ENCODE data around the gene GPSM1. TPM values are rescaled to one million over a fixed set of nuclear protein-coding genes. Genes with fewer than 3 reads are reported as not detected.

GPSM1 gene
- total RNA-seq, 1 donor from 2014 or later: 69.0 TPM

GRCh38 chr9:136287960-136288753, 39.2 kb upstream of the GPSM1 start:
- Histone ChIP-seq H3K4me3 (no peak overlapping the region), H3K4me1 (peaks cover 6% of the 10 kb centered on the region), H3K36me3 (no peaks in the 10 kb centered on the region), H3K27ac (replicated peaks) (no peak overlapping the region), H3K9me3 (replicated peaks) (no peaks in the 10 kb centered on the region), H3K27me3 (ENCODE audit: low read depth) (peaks cover 86% of the 10 kb centered on the region)
- intact Hi-C loops (cut with micrococcal nuclease): no loop called here
- DNase-seq: no peak
- TF ChIP-seq, protein P1, sequence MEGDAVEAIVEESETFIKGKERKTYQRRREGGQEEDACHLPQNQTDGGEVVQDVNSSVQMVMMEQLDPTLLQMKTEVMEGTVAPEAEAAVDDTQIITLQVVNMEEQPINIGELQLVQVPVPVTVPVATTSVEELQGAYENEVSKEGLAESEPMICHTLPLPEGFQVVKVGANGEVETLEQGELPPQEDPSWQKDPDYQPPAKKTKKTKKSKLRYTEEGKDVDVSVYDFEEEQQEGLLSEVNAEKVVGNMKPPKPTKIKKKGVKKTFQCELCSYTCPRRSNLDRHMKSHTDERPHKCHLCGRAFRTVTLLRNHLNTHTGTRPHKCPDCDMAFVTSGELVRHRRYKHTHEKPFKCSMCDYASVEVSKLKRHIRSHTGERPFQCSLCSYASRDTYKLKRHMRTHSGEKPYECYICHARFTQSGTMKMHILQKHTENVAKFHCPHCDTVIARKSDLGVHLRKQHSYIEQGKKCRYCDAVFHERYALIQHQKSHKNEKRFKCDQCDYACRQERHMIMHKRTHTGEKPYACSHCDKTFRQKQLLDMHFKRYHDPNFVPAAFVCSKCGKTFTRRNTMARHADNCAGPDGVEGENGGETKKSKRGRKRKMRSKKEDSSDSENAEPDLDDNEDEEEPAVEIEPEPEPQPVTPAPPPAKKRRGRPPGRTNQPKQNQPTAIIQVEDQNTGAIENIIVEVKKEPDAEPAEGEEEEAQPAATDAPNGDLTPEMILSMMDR (IDR thresholded peaks at IDR 0.05; ENCODE audit: borderline replicate concordance): no peak

GRCh38 chr9:136289651-136290507, 37.5 kb upstream of the GPSM1 start:
- no peak overlapping the region for H3K27ac ChIP-seq (replicated peaks)
- no peaks in the 10 kb centered on the region for H3K36me3 ChIP-seq
- TF ChIP-seq, protein P1 (IDR thresholded peaks at IDR 0.05; ENCODE audit: borderline replicate concordance): no peak
- no peaks in the 10 kb centered on the region for H3K9me3 ChIP-seq (replicated peaks)
- H3K4me3 ChIP-seq: no peak overlapping the region
- H3K4me1 ChIP-seq: no peaks in the 10 kb centered on the region
- DNase-seq: no peak
- intact Hi-C loops (cut with micrococcal nuclease): no loop called here
- peaks cover 69% of the 10 kb centered on the region for H3K27me3 ChIP-seq (ENCODE audit: low read depth)

- no peak for DNase-seq
Observed at GRCh38 chr9:136290508-136291000, 36.8 kb upstream of the GPSM1 start.

DNA sequence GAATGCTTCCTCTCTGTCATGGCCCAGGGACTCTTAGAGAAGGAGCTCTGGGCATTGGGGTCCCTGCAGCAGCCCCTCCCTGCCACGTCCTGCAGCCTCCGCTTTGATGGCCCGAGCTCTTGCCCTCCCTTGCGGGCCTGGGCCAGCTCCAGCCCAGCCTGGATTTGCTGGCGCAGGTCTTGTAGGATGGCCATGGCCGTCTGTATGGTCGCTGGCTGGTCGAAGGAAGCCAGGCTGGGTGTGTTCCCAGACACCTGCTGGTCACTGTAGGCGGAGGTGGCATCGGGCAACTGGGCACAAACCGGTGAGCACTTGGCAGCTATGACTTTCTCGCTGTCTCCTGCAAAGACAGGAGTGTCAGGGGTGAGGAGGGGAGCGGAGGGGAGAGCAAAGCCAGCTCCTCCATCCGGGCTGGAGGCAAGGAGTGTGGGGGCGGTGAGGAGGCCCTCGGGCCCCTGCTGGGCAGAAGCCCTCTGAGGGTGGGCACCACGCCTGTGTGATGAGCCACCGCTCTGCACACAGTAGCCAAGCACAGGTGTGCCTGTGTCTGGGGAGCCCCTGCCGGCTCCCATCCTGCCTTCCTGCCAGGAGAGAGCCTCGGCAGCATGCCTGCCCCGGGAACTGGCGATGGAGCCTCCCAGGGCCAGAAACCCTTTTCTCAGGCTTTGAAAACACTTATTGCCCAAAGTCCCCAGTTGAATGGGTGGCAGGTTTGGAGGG, 35.9 kb upstream of the GPSM1 start:
- H3K27me3 ChIP-seq (ENCODE audit: low read depth): peaks cover 60% of the 10 kb centered on the region

More at GRCh38 chr9:136290508-136291000, 36.8 kb upstream of the GPSM1 start:
- Histone ChIP-seq H3K27ac (replicated peaks) (no peak overlapping the region), H3K4me1 (no peaks in the 10 kb centered on the region), H3K9me3 (replicated peaks) (no peaks in the 10 kb centered on the region), H3K27me3 (ENCODE audit: low read depth) (peaks cover 62% of the 10 kb centered on the region), H3K4me3 (no peak overlapping the region), H3K36me3 (no peaks in the 10 kb centered on the region)
- TF ChIP-seq, protein P1 (IDR thresholded peaks at IDR 0.05; ENCODE audit: borderline replicate concordance): no peak
- intact Hi-C loops (cut with micrococcal nuclease): no loop called here

More for the DNA sequence above, 35.9 kb upstream of the GPSM1 start:
- Histone ChIP-seq H3K4me1 (no peaks in the 10 kb centered on the region), H3K4me3 (no peak overlapping the region), H3K27ac (replicated peaks) (no peak overlapping the region), H3K9me3 (replicated peaks) (no peaks in the 10 kb centered on the region), H3K36me3 (no peaks in the 10 kb centered on the region)
- intact Hi-C loops (cut with micrococcal nuclease): no loop called here
- TF ChIP-seq, protein P1 (IDR thresholded peaks at IDR 0.05; ENCODE audit: borderline replicate concordance): no peak
- DNase-seq: no peak

Data from left ventricle myocardium inferior (tissue), 1 donor.